ENCODE measurements around the gene PRRT4. TPM values are rescaled to one million over a fixed set of nuclear protein-coding genes. Genes with fewer than 3 reads are reported as not detected.

Gene PRRT4
- total and polyA plus RNA-seq, 4 donors, result 0.12 to 1.3 (median 0.59) TPM

DNA sequence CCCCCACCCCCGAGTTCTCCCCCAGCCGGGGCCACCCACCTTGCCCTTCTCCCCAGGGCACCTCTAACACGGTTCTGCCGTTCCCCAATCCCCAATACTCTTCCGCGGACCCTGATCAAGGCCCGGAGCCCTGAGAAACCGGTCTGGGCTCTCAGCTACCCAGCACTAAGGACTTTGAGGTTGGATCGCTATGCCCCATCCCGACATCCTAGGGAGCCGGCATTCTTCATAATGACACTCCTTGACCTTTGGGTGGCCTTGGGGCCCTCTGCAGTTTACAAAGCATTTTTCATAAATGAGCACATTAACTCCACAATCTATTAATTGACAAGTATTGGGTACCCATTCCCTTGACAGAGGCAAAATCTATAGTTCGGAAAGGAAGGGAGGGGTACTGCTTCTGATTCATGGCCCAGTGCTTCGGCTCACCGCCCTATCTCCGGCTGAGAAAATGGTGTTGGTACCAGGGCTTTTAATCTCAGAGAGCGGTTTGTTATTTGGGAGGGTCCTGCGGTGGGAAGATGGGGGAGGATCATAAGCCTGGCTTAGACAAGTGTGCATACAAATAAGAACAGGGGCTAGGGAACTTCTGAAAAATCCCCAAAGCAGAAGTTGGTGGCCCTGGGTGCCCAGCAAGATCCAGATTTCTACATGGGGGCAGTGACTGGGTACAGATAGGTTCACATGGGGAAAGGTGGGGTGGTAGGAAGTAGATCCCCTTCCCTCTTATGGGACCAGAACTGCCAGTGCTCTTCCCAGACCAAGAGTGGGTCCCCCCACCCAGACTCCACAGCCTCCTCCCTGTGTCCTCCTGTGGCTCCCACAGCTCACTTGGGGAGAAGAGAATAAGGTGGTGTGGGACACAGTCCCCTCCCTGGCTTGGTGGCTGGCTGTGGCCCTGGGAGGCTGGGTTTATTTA, 45.1 kb upstream of the PRRT4 start:
- Histone ChIP-seq H3K9me3 (ENCODE audit: control insufficient read depth in 4 of 4, insufficient read depth in 3 of 4, low read length in 3 of 4) (no peaks in the 10 kb centered on the region), H3K9ac (ENCODE audit: insufficient read depth in 1 of 2, low read length in 2 of 2) (no peak overlapping the region), H3K27ac (ENCODE audit: low read depth in 1 of 2, low read length in 1 of 2) (peak overlapping the region in 1 of 2 donors; percentile 41), H3K4me3 (no peak overlapping the region), H3K4me1 (ENCODE audit: control insufficient read depth in 5 of 5, insufficient read depth in 5 of 5, low read length in 5 of 5) (peaks cover 0 to 46% (median 22%) of the 10 kb centered on the region in 5 donors), H3K27me3 (ENCODE audit: control insufficient read depth in 3 of 3, insufficient read depth in 3 of 3, low read length in 2 of 3) (no peaks in the 10 kb centered on the region), H3K36me3 (ENCODE audit: control insufficient read depth in 4 of 4, insufficient read depth in 4 of 4, low read length in 4 of 4) (peaks cover 0 to 5% (median 3%) of the 10 kb centered on the region in 4 donors)
- DNase-seq (peak in 2 of 3 donors; percentile 31 to 34), ATAC-seq (ENCODE audit: insufficient read depth, low FRiP score) (no peak)
- TF ChIP-seq, protein P1, sequence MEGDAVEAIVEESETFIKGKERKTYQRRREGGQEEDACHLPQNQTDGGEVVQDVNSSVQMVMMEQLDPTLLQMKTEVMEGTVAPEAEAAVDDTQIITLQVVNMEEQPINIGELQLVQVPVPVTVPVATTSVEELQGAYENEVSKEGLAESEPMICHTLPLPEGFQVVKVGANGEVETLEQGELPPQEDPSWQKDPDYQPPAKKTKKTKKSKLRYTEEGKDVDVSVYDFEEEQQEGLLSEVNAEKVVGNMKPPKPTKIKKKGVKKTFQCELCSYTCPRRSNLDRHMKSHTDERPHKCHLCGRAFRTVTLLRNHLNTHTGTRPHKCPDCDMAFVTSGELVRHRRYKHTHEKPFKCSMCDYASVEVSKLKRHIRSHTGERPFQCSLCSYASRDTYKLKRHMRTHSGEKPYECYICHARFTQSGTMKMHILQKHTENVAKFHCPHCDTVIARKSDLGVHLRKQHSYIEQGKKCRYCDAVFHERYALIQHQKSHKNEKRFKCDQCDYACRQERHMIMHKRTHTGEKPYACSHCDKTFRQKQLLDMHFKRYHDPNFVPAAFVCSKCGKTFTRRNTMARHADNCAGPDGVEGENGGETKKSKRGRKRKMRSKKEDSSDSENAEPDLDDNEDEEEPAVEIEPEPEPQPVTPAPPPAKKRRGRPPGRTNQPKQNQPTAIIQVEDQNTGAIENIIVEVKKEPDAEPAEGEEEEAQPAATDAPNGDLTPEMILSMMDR (IDR thresholded peaks at IDR 0.05; ENCODE audit: control extremely low read depth, extremely low read depth), result no peak
- WGBS, 2 donors, result 45 to 55% methylated on average over 15 to 17 of the region's 17 CpGs

DNA sequence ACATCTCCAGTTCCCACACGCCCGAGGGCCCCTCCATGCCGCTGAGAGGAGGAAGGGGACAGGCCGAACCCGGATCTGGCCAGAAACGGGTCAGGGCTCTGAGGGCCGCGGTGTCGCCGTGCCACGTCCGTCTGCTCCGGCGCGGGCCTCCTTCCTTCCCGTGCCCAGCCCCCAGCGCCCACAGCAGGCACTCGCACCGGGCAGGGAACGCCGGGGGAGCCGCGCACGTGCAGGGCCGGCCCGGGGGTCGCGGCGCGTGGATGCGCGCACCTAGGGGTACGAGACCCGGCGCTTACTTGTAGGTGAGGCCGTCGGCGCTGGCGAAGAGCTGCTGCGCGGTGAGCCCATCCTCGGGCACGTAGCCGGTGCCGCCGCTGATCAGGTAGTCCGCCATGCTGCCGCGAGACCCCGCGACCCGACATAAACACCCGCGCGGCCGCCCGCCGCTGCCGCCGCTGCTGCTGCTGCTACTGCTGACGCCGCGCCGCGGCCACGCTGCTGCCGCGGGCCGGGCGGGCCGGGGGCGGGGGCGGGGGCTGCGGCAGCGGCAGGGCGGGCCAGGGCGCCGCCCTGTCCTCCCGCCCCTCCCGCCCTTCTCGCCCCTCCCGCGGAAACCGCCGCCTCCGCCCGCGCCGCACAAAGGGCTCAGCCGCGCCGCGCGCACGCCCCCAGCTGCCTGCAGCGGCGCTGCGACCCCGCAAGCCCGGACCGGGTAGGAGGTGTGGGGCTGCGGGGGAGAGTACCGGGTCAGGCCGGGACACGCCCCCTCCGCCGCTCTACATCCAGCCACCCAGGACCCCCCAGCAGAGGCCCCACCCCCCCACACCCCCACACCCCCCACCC, 44.2 kb upstream of the PRRT4 start:
- peaks cover 0 to 46% (median 22%) of the 10 kb centered on the region in 5 donors for H3K4me1 ChIP-seq (ENCODE audit: control insufficient read depth in 5 of 5, insufficient read depth in 5 of 5, low read length in 5 of 5)
- no peaks in the 10 kb centered on the region for H3K9me3 ChIP-seq (ENCODE audit: control insufficient read depth in 4 of 4, insufficient read depth in 3 of 4, low read length in 3 of 4)
- peaks cover 0 to 12% (median 7%) of the 10 kb centered on the region in 4 donors for H3K36me3 ChIP-seq (ENCODE audit: control insufficient read depth in 4 of 4, insufficient read depth in 4 of 4, low read length in 4 of 4)
- H3K9ac ChIP-seq (ENCODE audit: insufficient read depth in 1 of 2, low read length in 2 of 2), result no peak overlapping the region
- peak overlapping the region in 1 of 2 donors; percentile 51 for H3K27ac ChIP-seq (ENCODE audit: low read depth in 1 of 2, low read length in 1 of 2)
- H3K4me3 ChIP-seq, result peak overlapping the region; percentile 71
- TF ChIP-seq, protein P1 (IDR thresholded peaks at IDR 0.05; ENCODE audit: control extremely low read depth, extremely low read depth), result no peak
- ATAC-seq (ENCODE audit: insufficient read depth, low FRiP score) (no peak), DNase-seq (peak; percentile 66 to 79 (median 69))
- WGBS, 2 donors, result 0 to 1% methylated on average over 29 to 107 of the region's 107 CpGs
- no peaks in the 10 kb centered on the region for H3K27me3 ChIP-seq (ENCODE audit: control insufficient read depth in 3 of 3, insufficient read depth in 3 of 3, low read length in 2 of 3)

DNA sequence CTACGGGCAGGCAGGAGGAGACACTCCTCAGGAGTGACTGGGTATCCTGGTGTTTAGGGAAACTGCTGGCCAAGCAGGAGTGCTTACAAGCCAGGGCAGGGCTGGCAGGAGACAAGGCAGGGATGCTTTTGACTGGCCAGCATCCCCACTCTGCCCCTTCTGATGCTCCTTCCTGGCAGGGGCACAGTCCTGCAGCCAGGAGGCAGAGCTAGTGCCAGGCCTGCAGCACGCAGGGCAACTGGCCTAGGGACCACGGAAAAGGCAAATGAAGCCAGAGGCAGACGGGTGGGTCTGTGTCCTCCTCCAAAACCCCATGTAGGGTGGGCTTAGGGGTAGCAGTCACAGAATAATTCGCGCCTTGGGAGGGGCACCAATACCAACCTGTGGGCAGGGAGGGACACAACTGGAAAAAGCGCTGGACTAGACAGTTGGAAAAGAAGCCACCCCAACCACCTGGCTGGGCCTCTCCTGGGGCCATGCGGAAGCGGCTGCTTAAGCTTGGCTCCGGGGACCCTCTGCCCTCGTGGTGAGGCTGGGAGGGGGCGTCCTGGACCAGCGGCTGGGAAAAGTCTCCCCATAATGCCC, 43.5 kb upstream of the PRRT4 start:
- H3K4me1 ChIP-seq (ENCODE audit: control insufficient read depth in 5 of 5, insufficient read depth in 5 of 5, low read length in 5 of 5), result peaks cover 0 to 46% (median 22%) of the 10 kb centered on the region in 5 donors
- H3K9ac ChIP-seq (ENCODE audit: insufficient read depth in 1 of 2, low read length in 2 of 2), result no peak overlapping the region
- H3K9me3 ChIP-seq (ENCODE audit: control insufficient read depth in 4 of 4, insufficient read depth in 3 of 4, low read length in 3 of 4), result no peaks in the 10 kb centered on the region
- H3K36me3 ChIP-seq (ENCODE audit: control insufficient read depth in 4 of 4, insufficient read depth in 4 of 4, low read length in 4 of 4), result peaks cover 0 to 18% (median 12%) of the 10 kb centered on the region in 4 donors
- TF ChIP-seq, protein P1 (IDR thresholded peaks at IDR 0.05; ENCODE audit: control extremely low read depth, extremely low read depth), result no peak
- peak overlapping the region; percentile 71 for H3K4me3 ChIP-seq
- 33 to 48% methylated on average over 12 to 13 of the region's 13 CpGs for WGBS, 2 donors
- DNase-seq, result no peak
- no peaks in the 10 kb centered on the region for H3K27me3 ChIP-seq (ENCODE audit: control insufficient read depth in 3 of 3, insufficient read depth in 3 of 3, low read length in 2 of 3)
- peak overlapping the region in 1 of 2 donors; percentile 51 for H3K27ac ChIP-seq (ENCODE audit: low read depth in 1 of 2, low read length in 1 of 2)
- no peak for ATAC-seq (ENCODE audit: insufficient read depth, low FRiP score)

Data from lung (tissue), 12 donors.